Measurements from ENCODE around the gene HGD.

DNA sequence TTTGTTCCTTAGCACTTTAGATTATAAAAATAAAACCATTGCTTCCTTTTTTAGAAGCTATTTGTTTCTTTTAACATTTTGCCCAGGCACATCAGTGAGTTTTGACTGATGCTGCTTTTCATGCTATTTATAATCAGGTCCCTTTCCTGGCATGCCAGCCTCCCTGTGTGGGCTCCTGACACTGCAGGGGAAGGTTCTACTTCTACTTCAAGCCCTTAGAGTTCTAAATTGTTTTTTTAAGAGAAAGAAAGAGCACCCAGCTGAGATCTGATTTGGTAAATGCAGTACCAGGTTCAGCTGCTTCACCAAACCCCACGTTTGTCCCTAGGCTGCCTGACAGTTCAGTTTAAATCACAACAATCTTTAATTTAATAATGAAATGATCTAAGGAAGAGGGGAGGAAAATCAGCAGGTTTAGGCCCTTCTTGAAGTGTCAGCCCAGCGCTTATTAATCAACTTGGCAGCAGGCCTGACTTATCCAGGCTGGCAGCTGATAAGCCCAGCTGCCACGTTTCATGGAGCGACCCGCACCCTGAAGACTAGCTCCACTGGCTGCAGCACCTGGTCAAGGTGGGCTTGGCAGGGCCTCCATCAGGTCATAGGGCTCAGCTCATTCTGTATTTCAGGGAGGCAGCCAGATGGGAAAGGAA is 29.0 kb downstream of the HGD start:
- TF ChIP-seq, protein P1, sequence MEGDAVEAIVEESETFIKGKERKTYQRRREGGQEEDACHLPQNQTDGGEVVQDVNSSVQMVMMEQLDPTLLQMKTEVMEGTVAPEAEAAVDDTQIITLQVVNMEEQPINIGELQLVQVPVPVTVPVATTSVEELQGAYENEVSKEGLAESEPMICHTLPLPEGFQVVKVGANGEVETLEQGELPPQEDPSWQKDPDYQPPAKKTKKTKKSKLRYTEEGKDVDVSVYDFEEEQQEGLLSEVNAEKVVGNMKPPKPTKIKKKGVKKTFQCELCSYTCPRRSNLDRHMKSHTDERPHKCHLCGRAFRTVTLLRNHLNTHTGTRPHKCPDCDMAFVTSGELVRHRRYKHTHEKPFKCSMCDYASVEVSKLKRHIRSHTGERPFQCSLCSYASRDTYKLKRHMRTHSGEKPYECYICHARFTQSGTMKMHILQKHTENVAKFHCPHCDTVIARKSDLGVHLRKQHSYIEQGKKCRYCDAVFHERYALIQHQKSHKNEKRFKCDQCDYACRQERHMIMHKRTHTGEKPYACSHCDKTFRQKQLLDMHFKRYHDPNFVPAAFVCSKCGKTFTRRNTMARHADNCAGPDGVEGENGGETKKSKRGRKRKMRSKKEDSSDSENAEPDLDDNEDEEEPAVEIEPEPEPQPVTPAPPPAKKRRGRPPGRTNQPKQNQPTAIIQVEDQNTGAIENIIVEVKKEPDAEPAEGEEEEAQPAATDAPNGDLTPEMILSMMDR (IDR thresholded peaks at IDR 0.05): no peak
- no peak for TF ChIP-seq POLR2A (IDR thresholded peaks at IDR 0.05)
